ENCODE results near the gene HRH1.

- TF ChIP-seq ETS1 (IDR thresholded peaks at IDR 0.05) (no peak), CTCF (conservative IDR thresholded peaks at IDR 0.05; ENCODE audit: low read depth in 2 of 2) (no peak), POLR2AphosphoS5 (IDR thresholded peaks at IDR 0.05; ENCODE audit: low read depth) (no peak), EZH2 (IDR thresholded peaks at IDR 0.05; ENCODE audit: low read depth, unreplicated experiment) (no peak)
Observed at GRCh38 chr3:11269007-11269406, 114.7 kb downstream of the HRH1 start.
